HepG2 (cell line): ENCODE measurements around the gene DUS1L. TPM values are rescaled to one million over a fixed set of nuclear protein-coding genes. Genes with fewer than 3 reads are reported as not detected.

Source experiments
- CCAR2 ChIP-seq: fragments of 200-400 bp; formaldehyde crosslinking; optimal IDR thresholded peaks from 2 replicates; pipeline ENCODE3; 2018; ENCODE audit warnings: low read depth, mild to moderate bottlenecking, low read length, moderate library complexity
- GATAD2A ChIP-seq: IDR thresholded peaks from 2 replicates; pipeline ENCODE4 v1.6.1; 2016
- HDAC2 ChIP-seq: sonication (generic); formaldehyde crosslinking; IDR thresholded peaks from 2 replicates; pipeline ENCODE4 v1.4.0; 2020; ENCODE audit warnings: missing genetic modification reagents
- KAT8 ChIP-seq: IDR thresholded peaks from 2 replicates; pipeline ENCODE4 v1.6.1; 2016; ENCODE audit warnings: missing genetic modification reagents, missing compliant biosample characterization
- KLF11 ChIP-seq: IDR thresholded peaks from 2 replicates; pipeline ENCODE4 v1.6.1; 2016; ENCODE audit warnings: missing compliant biosample characterization
- MED1 ChIP-seq: sonication (generic); formaldehyde crosslinking; IDR thresholded peaks from 2 replicates; pipeline ENCODE4 v1.4.0; 2020; ENCODE audit warnings: missing genetic modification reagents
- RFXANK ChIP-seq: IDR thresholded peaks from 2 replicates; pipeline ENCODE4 v1.6.1; 2016
- SP1 ChIP-seq, 2 experiments: fragments of 450-650 bp in 1 of 2; sonication (generic) in 1 of 2; formaldehyde crosslinking in 1 of 2; IDR thresholded peaks; 2 replicates each; pipeline versions ENCODE4 v1.4.0 to v1.6.1; 2016 to 2020; ENCODE audit warnings: missing genetic modification reagents in 1 of 2
- TEAD3 ChIP-seq: optimal IDR thresholded peaks from 2 replicates; pipeline ENCODE3; 2016; ENCODE audit warnings: borderline replicate concordance
- TOE1 ChIP-seq: sonication (generic); formaldehyde crosslinking; IDR thresholded peaks from 2 replicates; pipeline ENCODE4 v1.4.0; 2020; ENCODE audit warnings: mild to moderate bottlenecking, missing genetic modification reagents
- ZNF12 ChIP-seq: sonication (generic); formaldehyde crosslinking; IDR thresholded peaks from 2 replicates; pipeline ENCODE4 v1.5.0; 2020; ENCODE audit warnings: missing genetic modification reagents
- ZNF333 ChIP-seq: sonication (generic); formaldehyde crosslinking; IDR thresholded peaks from 2 replicates; pipeline ENCODE4 v1.4.0; 2020; ENCODE audit warnings: mild to moderate bottlenecking, missing genetic modification reagents, borderline replicate concordance
- ZNF430 ChIP-seq: sonication (generic); formaldehyde crosslinking; IDR thresholded peaks from 2 replicates; pipeline ENCODE4 v1.9.0; 2021; ENCODE audit warnings: mild to moderate bottlenecking, missing genetic modification reagents
- ZNF598 ChIP-seq: sonication (generic); formaldehyde crosslinking; IDR thresholded peaks from 2 replicates; pipeline ENCODE4 v1.5.1; 2020; ENCODE audit warnings: mild to moderate bottlenecking, missing genetic modification reagents, borderline replicate concordance
- ZNF773 ChIP-seq: sonication (generic); formaldehyde crosslinking; IDR thresholded peaks from 2 replicates; pipeline ENCODE4 v1.4.0; 2020; ENCODE audit warnings: missing genetic modification reagents, borderline replicate concordance
- polyA plus RNA-seq, 8 experiments: library from polyadenylated mRNA; depleted of rRNA in 3 of 8; stranded (reverse) in 7 of 8; unstranded in 1 of 8; fragments of >200 nt; fragmentation: Illumina TruSeq in 4 of 8; extraction: Trizol in 4 of 8; gene quantifications; 2 replicates each; pipeline versions ENCODE4 v1.2.1 to v1.2.3, GENCODE V29; 2011 to 2016; ENCODE audit warnings: low read depth in 4 of 8, missing spikeins in 1 of 8, mixed read lengths in 1 of 8; ENCODE audit not compliant: insufficient read depth in 1 of 8
- total RNA-seq, 5 experiments: library from RNA; depleted of rRNA; stranded (reverse); fragments of >200 nt; fragmentation: Illumina TruSeq; extraction: Trizol; gene quantifications; 2 replicates each; pipeline ENCODE4 v1.2.3, GENCODE V29; 2016; ENCODE audit warnings: low read depth in 1 of 5
- TF ChIP-seq, protein P1 (sequence below): IDR thresholded peaks from 2 replicates; pipeline ENCODE4 v1.6.1; 2016; ENCODE audit warnings: missing compliant biosample characterization, missing genetic modification reagents, borderline replicate concordance
- TF ChIP-seq, protein P2 (sequence below): sonication (generic); formaldehyde crosslinking; IDR thresholded peaks from 2 replicates; pipeline ENCODE4 v1.4.0; 2020; ENCODE audit warnings: missing genetic modification reagents, low read depth, mild to moderate bottlenecking, borderline replicate concordance
- TF ChIP-seq, protein P3 (sequence below): sonication (generic); formaldehyde crosslinking; IDR thresholded peaks from 2 replicates; pipeline ENCODE4 v1.9.0; 2022; ENCODE audit warnings: missing genetic modification reagents, mild to moderate bottlenecking, borderline replicate concordance
- TF ChIP-seq, protein P4 (sequence below): sonication (generic); formaldehyde crosslinking; IDR thresholded peaks from 2 replicates; pipeline ENCODE4 v1.8.0; 2022; ENCODE audit warnings: mild to moderate bottlenecking, missing genetic modification reagents, borderline replicate concordance
- TF ChIP-seq, protein P5 (sequence below): sonication (generic); formaldehyde crosslinking; IDR thresholded peaks from 2 replicates; pipeline ENCODE4 v1.4.0; 2020; ENCODE audit warnings: missing genetic modification reagents
- TF ChIP-seq, protein P6 (sequence below): sonication (generic); formaldehyde crosslinking; IDR thresholded peaks from 2 replicates; pipeline ENCODE4 v1.5.1; 2020; ENCODE audit warnings: mild to moderate bottlenecking, missing genetic modification reagents, moderate library complexity

Gene DUS1L
- total and polyA plus RNA-seq, 2 of the 13 experiments (the other 11 are each of a cell fraction or from before 2014, with no cell fraction given) = 81.0 to 109 TPM

DNA sequence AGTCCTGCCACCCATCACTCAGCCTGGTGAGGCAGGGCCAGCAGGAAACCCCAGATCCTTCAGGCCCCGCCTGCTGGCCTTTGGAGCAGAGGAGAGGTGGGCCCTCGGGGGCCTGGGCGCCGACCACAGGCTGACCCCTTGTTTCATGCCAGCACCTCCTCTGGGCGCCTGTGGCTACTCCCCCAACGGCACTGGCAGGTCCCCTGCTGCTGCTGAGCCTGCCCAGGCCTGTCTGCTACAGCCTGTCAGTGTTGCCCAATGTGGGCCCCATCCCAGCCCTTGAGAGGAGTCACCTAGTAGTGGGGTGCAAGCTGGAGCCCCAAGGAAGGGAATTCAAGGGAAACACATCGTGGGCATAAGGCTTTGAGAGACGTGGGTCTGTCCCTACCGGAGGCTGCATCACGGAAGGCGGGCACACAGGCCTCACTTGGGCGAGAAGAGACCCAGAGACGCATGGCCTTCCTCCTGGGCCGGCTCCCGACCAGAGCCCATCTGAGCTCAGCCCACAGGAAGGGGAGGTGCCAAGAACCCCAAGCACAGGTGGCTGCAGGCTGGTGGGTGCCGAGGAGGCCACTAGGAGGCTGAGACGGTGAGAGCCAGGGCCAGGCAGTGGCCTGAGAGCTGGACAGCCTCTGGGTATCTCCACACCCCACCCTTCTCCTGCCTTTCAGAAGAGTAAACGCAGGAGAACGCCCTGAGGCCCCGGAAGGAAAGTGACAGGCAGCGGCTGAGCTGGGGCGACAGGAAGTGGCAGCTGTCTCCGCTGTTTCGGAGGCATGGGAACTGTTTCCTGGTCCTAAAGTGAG is 40.5 kb upstream of the DUS1L start (continued):
- TF ChIP-seq, protein P1, sequence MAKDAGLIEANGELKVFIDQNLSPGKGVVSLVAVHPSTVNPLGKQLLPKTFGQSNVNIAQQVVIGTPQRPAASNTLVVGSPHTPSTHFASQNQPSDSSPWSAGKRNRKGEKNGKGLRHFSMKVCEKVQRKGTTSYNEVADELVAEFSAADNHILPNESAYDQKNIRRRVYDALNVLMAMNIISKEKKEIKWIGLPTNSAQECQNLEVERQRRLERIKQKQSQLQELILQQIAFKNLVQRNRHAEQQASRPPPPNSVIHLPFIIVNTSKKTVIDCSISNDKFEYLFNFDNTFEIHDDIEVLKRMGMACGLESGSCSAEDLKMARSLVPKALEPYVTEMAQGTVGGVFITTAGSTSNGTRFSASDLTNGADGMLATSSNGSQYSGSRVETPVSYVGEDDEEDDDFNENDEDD (CRISPR knock-in tag) = peak; percentile 78
- TF ChIP-seq MED1 (CRISPR knock-in tag) = peak; percentile 90
- no peak for TF ChIP-seq ZNF12 (CRISPR knock-in tag)
- TF ChIP-seq KAT8 (CRISPR knock-in tag) = peak; percentile 94
- TF ChIP-seq, protein P2, sequence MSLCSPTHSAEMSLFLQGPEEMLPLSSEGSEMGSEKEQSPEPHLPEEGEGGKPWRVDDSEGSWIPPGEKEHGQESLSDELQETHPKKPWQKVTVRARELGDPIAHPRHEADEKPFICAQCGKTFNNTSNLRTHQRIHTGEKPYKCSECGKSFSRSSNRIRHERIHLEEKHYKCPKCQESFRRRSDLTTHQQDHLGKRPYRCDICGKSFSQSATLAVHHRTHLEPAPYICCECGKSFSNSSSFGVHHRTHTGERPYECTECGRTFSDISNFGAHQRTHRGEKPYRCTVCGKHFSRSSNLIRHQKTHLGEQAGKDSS (CRISPR knock-in tag) = 0 out of 2 replicates have a peak, but pooled peaks have one; percentile 52
- peak; percentile 79; the same call in 1 of the 2 replicates for TF ChIP-seq ZNF598 (CRISPR knock-in tag)
- TF ChIP-seq, protein P3, sequence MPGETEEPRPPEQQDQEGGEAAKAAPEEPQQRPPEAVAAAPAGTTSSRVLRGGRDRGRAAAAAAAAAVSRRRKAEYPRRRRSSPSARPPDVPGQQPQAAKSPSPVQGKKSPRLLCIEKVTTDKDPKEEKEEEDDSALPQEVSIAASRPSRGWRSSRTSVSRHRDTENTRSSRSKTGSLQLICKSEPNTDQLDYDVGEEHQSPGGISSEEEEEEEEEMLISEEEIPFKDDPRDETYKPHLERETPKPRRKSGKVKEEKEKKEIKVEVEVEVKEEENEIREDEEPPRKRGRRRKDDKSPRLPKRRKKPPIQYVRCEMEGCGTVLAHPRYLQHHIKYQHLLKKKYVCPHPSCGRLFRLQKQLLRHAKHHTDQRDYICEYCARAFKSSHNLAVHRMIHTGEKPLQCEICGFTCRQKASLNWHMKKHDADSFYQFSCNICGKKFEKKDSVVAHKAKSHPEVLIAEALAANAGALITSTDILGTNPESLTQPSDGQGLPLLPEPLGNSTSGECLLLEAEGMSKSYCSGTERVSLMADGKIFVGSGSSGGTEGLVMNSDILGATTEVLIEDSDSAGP = peak; percentile 88
- TF ChIP-seq, protein P4, sequence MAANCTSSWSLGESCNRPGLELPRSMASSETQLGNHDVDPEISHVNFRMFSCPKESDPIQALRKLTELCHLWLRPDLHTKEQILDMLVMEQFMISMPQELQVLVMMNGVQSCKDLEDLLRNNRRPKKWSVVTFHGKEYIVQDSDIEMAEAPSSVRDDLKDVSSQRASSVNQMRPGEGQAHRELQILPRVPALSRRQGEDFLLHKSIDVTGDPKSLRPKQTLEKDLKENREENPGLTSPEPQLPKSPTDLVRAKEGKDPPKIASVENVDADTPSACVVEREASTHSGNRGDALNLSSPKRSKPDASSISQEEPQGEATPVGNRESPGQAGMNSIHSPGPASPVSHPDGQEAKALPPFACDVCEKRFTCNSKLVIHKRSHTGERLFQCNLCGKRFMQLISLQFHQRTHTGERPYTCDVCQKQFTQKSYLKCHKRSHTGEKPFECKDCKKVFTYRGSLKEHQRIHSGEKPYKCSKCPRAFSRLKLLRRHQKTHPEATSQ (CRISPR knock-in tag) = peak; percentile 87; the same call in 1 of the 2 replicates
- TF ChIP-seq SP1 (IDR thresholded peaks at IDR 0.05) = no peak
- TF ChIP-seq SP1 (CRISPR knock-in tag; IDR thresholded peaks at IDR 0.05) = peak; percentile 82
- peak; percentile 4; the same call in 1 of the 2 replicates for TF ChIP-seq ZNF333 (CRISPR knock-in tag)
- no peak; the same call in 1 of the 2 replicates for TF ChIP-seq RFXANK (CRISPR knock-in tag)
- TF ChIP-seq TOE1 (CRISPR knock-in tag) = peak; percentile 94
- TF ChIP-seq KLF11 (CRISPR knock-in tag) = peak; percentile 85; the same call in 1 of the 2 replicates
- TF ChIP-seq ZNF430 (CRISPR knock-in tag) = peak; percentile 94
- TF ChIP-seq, protein P5, sequence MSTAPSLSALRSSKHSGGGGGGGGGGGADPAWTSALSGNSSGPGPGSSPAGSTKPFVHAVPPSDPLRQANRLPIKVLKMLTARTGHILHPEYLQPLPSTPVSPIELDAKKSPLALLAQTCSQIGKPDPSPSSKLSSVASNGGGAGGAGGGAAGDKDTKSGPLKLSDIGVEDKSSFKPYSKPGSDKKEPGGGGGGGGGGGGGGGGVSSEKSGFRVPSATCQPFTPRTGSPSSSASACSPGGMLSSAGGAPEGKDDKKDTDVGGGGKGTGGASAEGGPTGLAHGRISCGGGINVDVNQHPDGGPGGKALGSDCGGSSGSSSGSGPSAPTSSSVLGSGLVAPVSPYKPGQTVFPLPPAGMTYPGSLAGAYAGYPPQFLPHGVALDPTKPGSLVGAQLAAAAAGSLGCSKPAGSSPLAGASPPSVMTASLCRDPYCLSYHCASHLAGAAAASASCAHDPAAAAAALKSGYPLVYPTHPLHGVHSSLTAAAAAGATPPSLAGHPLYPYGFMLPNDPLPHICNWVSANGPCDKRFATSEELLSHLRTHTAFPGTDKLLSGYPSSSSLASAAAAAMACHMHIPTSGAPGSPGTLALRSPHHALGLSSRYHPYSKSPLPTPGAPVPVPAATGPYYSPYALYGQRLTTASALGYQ (CRISPR knock-in tag) = 0 out of 2 replicates have a peak, but pooled peaks have one; percentile 78
- TF ChIP-seq CCAR2 = no peak
- peak; percentile 52; the same call in 1 of the 2 replicates for TF ChIP-seq HDAC2 (CRISPR knock-in tag)
- TF ChIP-seq ZNF773 (CRISPR knock-in tag) = peak; percentile 77; the same call in 1 of the 2 replicates
- TF ChIP-seq, protein P6, sequence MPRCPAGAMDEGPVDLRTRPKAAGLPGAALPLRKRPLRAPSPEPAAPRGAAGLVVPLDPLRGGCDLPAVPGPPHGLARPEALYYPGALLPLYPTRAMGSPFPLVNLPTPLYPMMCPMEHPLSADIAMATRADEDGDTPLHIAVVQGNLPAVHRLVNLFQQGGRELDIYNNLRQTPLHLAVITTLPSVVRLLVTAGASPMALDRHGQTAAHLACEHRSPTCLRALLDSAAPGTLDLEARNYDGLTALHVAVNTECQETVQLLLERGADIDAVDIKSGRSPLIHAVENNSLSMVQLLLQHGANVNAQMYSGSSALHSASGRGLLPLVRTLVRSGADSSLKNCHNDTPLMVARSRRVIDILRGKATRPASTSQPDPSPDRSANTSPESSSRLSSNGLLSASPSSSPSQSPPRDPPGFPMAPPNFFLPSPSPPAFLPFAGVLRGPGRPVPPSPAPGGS (CRISPR knock-in tag) = peak; percentile 90
- peak; percentile 45 for TF ChIP-seq TEAD3
- TF ChIP-seq GATAD2A (CRISPR knock-in tag) = peak; percentile 89
